Measurements from ENCODE around the gene ST8SIA6. TPM values are rescaled to one million over a fixed set of nuclear protein-coding genes. Genes with fewer than 3 reads are reported as not detected.

ST8SIA6 gene
- total and polyA plus RNA-seq, 9 of the 15 experiments (the other 6 are each of a cell fraction or from before 2014, with no cell fraction given), result 0.69 to 6.7 (median 5.0) TPM

GRCh38 chr10:17427666-17428350 is 26.6 kb downstream of the ST8SIA6 start (continued):
- TF ChIP-seq CUX1 (CRISPR knock-in tag; IDR thresholded peaks at IDR 0.05), result 0 out of 2 replicates have a peak, but pooled peaks have one; percentile 8
- TF ChIP-seq BDP1 (IDR thresholded peaks at IDR 0.05; ENCODE audit: insufficient read depth, insufficient read length), result no peak
- TF ChIP-seq CAMTA2 (CRISPR knock-in tag; conservative IDR thresholded peaks at IDR 0.05), result no peak
- TF ChIP-seq NFATC3 (IDR thresholded peaks at IDR 0.05), result no peak
- TF ChIP-seq SMAD4 (CRISPR knock-in tag; conservative IDR thresholded peaks at IDR 0.05), result peak; percentile 12; the same call in 1 of the 2 replicates
- peak; percentile 49 for TF ChIP-seq ZNF311 (CRISPR knock-in tag; IDR thresholded peaks at IDR 0.05)
- peak; percentile 29; the same call in 1 of the 2 replicates for TF ChIP-seq BACH1 (tag; IDR thresholded peaks at IDR 0.05)
- TF ChIP-seq ZFX (CRISPR knock-in tag; IDR thresholded peaks at IDR 0.05), result no peak
- no peak for TF ChIP-seq TGIF2 (CRISPR knock-in tag; IDR thresholded peaks at IDR 0.05)
- no peak for TF ChIP-seq MEIS2 (IDR thresholded peaks at IDR 0.05; ENCODE audit: partially characterized antibody)
- no peak for TF ChIP-seq CHD4 (IDR thresholded peaks at IDR 0.05; ENCODE audit: insufficient read depth, insufficient replicate concordance, low read depth, low read length, poor library complexity, severe bottlenecking)
- no peak for TF ChIP-seq ZNF224 (CRISPR knock-in tag; IDR thresholded peaks at IDR 0.05)
- TF ChIP-seq HDAC2 (IDR thresholded peaks at IDR 0.05), result no peak
- TF ChIP-seq YY1 (IDR thresholded peaks at IDR 0.05; ENCODE audit: borderline replicate concordance in 1 of 3, control insufficient read depth in 1 of 3, extremely low read depth in 1 of 3, insufficient read depth in 3 of 3, insufficient read length in 1 of 3, insufficient replicate concordance in 2 of 3, low read depth in 1 of 3, low read length in 2 of 3), result peak in 1 of 3 experiments; percentile 16
- TF ChIP-seq HNRNPLL (IDR thresholded peaks at IDR 0.05; ENCODE audit: low read depth, low read length, poor library complexity, severe bottlenecking), result peak; percentile 6
- TF ChIP-seq GMEB1 (CRISPR knock-in tag; IDR thresholded peaks at IDR 0.05), result no peak
- no peak for TF ChIP-seq ZNF785 (CRISPR knock-in tag; IDR thresholded peaks at IDR 0.05)
- TF ChIP-seq ZNF766 (CRISPR knock-in tag; conservative IDR thresholded peaks at IDR 0.05), result 0 out of 2 replicates have a peak, but pooled peaks have one; percentile 26
- no peak for TF ChIP-seq RB1 (IDR thresholded peaks at IDR 0.05; ENCODE audit: low read depth)
- no peak for TF ChIP-seq SIN3B (IDR thresholded peaks at IDR 0.05; ENCODE audit: low read depth)
- no peak for TF ChIP-seq RHOXF2B (CRISPR knock-in tag; conservative IDR thresholded peaks at IDR 0.05)

Data from K562 (cell line).